ENCODE measurements around the gene DLGAP1. TPM values are rescaled to one million over a fixed set of nuclear protein-coding genes. Genes with fewer than 3 reads are reported as not detected.

Gene DLGAP1
- total and polyA plus RNA-seq, 2 of the 4 experiments (the other 2 are of a cell fraction), result under 0.01 to 0.09 TPM

DNA sequence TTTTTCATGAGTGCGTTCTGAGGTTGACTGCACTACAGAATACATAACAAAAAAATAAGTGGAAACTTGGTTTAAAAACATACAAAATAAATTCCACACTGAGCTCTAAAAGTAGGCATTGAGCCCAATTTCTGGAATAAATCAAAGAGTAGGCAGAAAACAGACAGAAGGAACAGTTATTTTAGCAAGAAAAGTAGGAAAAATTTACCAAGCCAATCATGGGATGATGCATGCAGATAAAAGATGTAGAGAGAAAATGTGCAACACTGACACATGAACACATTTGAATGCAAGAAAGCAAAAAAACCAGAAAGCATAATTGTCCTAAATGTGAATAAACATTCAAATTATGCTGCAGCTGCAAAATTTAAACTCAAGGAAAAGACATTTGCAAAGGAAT is 308.3 kb downstream of the DLGAP1 start:
- no peak overlapping the region for H3K9ac ChIP-seq (ENCODE audit: low read depth, low read length)
- intact Hi-C loops (cut with micrococcal nuclease), result no loop called here
- no peak overlapping the region for H2AK5ac ChIP-seq (ENCODE audit: low read depth, low read length)
- ChIA-PET CTCF (no interaction called here), POLR2A (ENCODE audit: unreplicated experiment) (no interaction called here)
- H3K4me2 ChIP-seq (ENCODE audit: low read depth, low read length), result no peak overlapping the region
- H3K4me1 ChIP-seq (ENCODE audit: control insufficient read depth, insufficient read depth, low read length), result no peaks in the 10 kb centered on the region
- dilution Hi-C loops (cut with HindIII; ENCODE audit: low sequenced_read_pairs, unreplicated experiment), result no loop called here
- no peak overlapping the region for H2AK9ac ChIP-seq (replicated peaks; ENCODE audit: low read depth, low read length, poor library complexity)
- H3K79me1 ChIP-seq (ENCODE audit: low read depth in 1 of 2, low read length in 2 of 2), result no peaks in the 10 kb centered on the region
- no peaks in the 10 kb centered on the region for H3K27me3 ChIP-seq (ENCODE audit: control insufficient read depth, insufficient read depth, low read length)
- H3K27ac ChIP-seq (ENCODE audit: insufficient read depth, low read length), result no peak overlapping the region
- no peak overlapping the region for H2BK15ac ChIP-seq (ENCODE audit: low read depth, low read length)
- no peak overlapping the region for H4K5ac ChIP-seq (ENCODE audit: low read depth, low read length)
- in situ Hi-C loops (cut with MboI; ENCODE audit: low sequenced_read_pairs), result no loop called here
- TF ChIP-seq CHD1 (IDR thresholded peaks at IDR 0.05; ENCODE audit: low read depth, low read length) (no peak), POLR2A (IDR thresholded peaks at IDR 0.05; ENCODE audit: low read depth, low read length) (no peak), RCOR1 (IDR thresholded peaks at IDR 0.05; ENCODE audit: insufficient replicate concordance, low read length) (no peak), MXI1 (IDR thresholded peaks at IDR 0.05; ENCODE audit: borderline replicate concordance, low read depth, low read length) (no peak), SMC3 (IDR thresholded peaks at IDR 0.05; ENCODE audit: low read depth, low read length) (no peak), RAD21 (IDR thresholded peaks at IDR 0.05; ENCODE audit: low read length) (no peak), FOS (IDR thresholded peaks at IDR 0.05; ENCODE audit: low read depth, low read length) (no peak), BHLHE40 (IDR thresholded peaks at IDR 0.05; ENCODE audit: low read depth, low read length) (no peak)
- TF ChIP-seq, protein P1, sequence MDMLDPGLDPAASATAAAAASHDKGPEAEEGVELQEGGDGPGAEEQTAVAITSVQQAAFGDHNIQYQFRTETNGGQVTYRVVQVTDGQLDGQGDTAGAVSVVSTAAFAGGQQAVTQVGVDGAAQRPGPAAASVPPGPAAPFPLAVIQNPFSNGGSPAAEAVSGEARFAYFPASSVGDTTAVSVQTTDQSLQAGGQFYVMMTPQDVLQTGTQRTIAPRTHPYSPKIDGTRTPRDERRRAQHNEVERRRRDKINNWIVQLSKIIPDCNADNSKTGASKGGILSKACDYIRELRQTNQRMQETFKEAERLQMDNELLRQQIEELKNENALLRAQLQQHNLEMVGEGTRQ (IDR thresholded peaks at IDR 0.05; ENCODE audit: low read depth, low read length), result no peak
- TF ChIP-seq, protein P2, sequence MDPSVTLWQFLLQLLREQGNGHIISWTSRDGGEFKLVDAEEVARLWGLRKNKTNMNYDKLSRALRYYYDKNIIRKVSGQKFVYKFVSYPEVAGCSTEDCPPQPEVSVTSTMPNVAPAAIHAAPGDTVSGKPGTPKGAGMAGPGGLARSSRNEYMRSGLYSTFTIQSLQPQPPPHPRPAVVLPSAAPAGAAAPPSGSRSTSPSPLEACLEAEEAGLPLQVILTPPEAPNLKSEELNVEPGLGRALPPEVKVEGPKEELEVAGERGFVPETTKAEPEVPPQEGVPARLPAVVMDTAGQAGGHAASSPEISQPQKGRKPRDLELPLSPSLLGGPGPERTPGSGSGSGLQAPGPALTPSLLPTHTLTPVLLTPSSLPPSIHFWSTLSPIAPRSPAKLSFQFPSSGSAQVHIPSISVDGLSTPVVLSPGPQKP (IDR thresholded peaks at IDR 0.05; ENCODE audit: borderline replicate concordance, low read depth, low read length), result no peak
- no peaks in the 10 kb centered on the region for H3K9me1 ChIP-seq (ENCODE audit: insufficient read depth, low read length)
- H4K91ac ChIP-seq (ENCODE audit: insufficient read depth, low read depth, low read length), result no peak overlapping the region
- H3K56ac ChIP-seq (ENCODE audit: extremely low read depth, insufficient read depth, low read length), result no peak overlapping the region
- no TSS peak for BruUV-seq (replicated peaks)
- H2AFZ ChIP-seq (replicated peaks; ENCODE audit: low read length, poor library complexity), result no peak overlapping the region
- peaks cover 1% of the 10 kb centered on the region; the same call in 1 of the 2 replicates for H3K9me3 ChIP-seq (ENCODE audit: control insufficient read depth, insufficient read depth, low read length)
- no peak overlapping the region for H2BK120ac ChIP-seq (ENCODE audit: low read depth, low read length)
- H3K36me3 ChIP-seq (ENCODE audit: control insufficient read depth, insufficient read depth, low read length), result no peaks in the 10 kb centered on the region
- H2BK5ac ChIP-seq (ENCODE audit: low read depth, low read length, poor library complexity, severe bottlenecking), result no peak overlapping the region
- no peak overlapping the region for H3K4me3 ChIP-seq (ENCODE audit: insufficient read depth, low read depth, low read length)
- DNase-seq, result no peak
- no peak overlapping the region for H4K8ac ChIP-seq (ENCODE audit: low read depth in 2 of 2, low read length in 2 of 2)
- H3K14ac ChIP-seq (replicated peaks; ENCODE audit: low read depth, low read length), result no peak overlapping the region
- no peak for ATAC-seq (ENCODE audit: low read depth)
- no peak overlapping the region for H3K4ac ChIP-seq (ENCODE audit: low read depth, low read length)
- H3K18ac ChIP-seq (ENCODE audit: low read depth, low read length), result no peak overlapping the region
- no CpG with 5 or more reads among the region's 1 CpG for WGBS, 2 experiments (ENCODE audit: extremely low coverage in 2 of 2, insufficient read length in 1 of 2)
- no peaks in the 10 kb centered on the region for H4K20me1 ChIP-seq (ENCODE audit: insufficient read depth, low read length)
- H2BK20ac ChIP-seq (ENCODE audit: low read depth, low read length), result no peak overlapping the region
- H3K23ac ChIP-seq (ENCODE audit: low read depth, low read length), result no peak overlapping the region
